Vagina (tissue), 2 donors: ENCODE results near the gene USP19.

ENCODE experiments used
- CTCF ChIP-seq, 3 experiments: fragments of 450-650 bp in 2 of 3; fragments of 200-600 bp in 1 of 3; sonication (generic) in 1 of 3; IDR thresholded peaks; one replicate each; pipeline ENCODE4 v1.5.1; 2017 to 2019; ENCODE audit warnings: antibody characterized with exemption in 3 of 3, mild to moderate bottlenecking in 2 of 3, moderate library complexity in 2 of 3
- POLR2A ChIP-seq, 2 donors: fragments of 450-650 bp; IDR thresholded peaks; one replicate each; pipeline ENCODE4 v1.6.1; 2017; ENCODE audit warnings: antibody characterized with exemption in 2 of 2, mild to moderate bottlenecking in 2 of 2, moderate library complexity in 2 of 2
- POLR2AphosphoS5 ChIP-seq, 2 donors: sonication (generic); formaldehyde crosslinking; IDR thresholded peaks; one replicate each; pipeline ENCODE4 v1.9.0; 2017; ENCODE audit warnings: antibody characterized with exemption in 2 of 2, mild to moderate bottlenecking in 2 of 2, low read depth in 1 of 2; ENCODE audit not compliant: insufficient read depth in 1 of 2

- TF ChIP-seq CTCF (IDR thresholded peaks at IDR 0.05) (no peak), POLR2AphosphoS5 (IDR thresholded peaks at IDR 0.05; ENCODE audit: insufficient read depth in 1 of 2, low read depth in 1 of 2) (no peak), POLR2A (IDR thresholded peaks at IDR 0.05) (no peak)
Observed at GRCh38 chr3:49166752-49167556, 46.3 kb upstream of the USP19 start.
